Body of pancreas (tissue), 4 donors: ENCODE measurements around the gene SYT2. TPM values are rescaled to one million over a fixed set of nuclear protein-coding genes. Genes with fewer than 3 reads are reported as not detected.

ENCODE experiments used
- ATAC-seq: fragments of 150-250 bp; one replicate; pipeline ENCODE4 v1.9.1; 2016
- DNase-seq, 4 donors: peaks; one replicate each; pipeline ENCODE4 v3.0.0-alpha.2; 2019
- H3K27ac ChIP-seq, 4 donors: fragments of 200-600 bp; sonication (generic); 1 replicate in 3 of 4; 2 replicates in 1 of 4; pipeline versions ENCODE4 v1.5.1 to v1.6.1; 2016 to 2019; ENCODE audit warnings: mild to moderate bottlenecking in 1 of 4, mixed read lengths in 1 of 4, moderate library complexity in 1 of 4
- H3K27me3 ChIP-seq, 2 donors: fragments of 200-600 bp; sonication (generic); one replicate each; pipeline ENCODE4 v1.6.0; 2016; ENCODE audit warnings: mild to moderate bottlenecking in 1 of 2
- H3K36me3 ChIP-seq, 2 donors: fragments of 200-600 bp; sonication (generic); replicated peaks in 1 of 2; 2 replicates each; pipeline ENCODE4 v1.5.1; 2016; ENCODE audit warnings: low read depth in 2 of 2; ENCODE audit not compliant: insufficient read depth in 1 of 2
- H3K4me1 ChIP-seq: fragments of 200-600 bp; sonication (generic); one replicate; pipeline ENCODE4 v1.6.0; 2016
- H3K4me3 ChIP-seq, 2 donors: fragments of 200-600 bp; sonication (generic); 1 replicate in 1 of 2; 2 replicates in 1 of 2; pipeline ENCODE4 v1.5.1; 2016 to 2019
- H3K9me3 ChIP-seq, 3 donors: fragments of 200-600 bp; sonication (generic); 1 replicate in 2 of 3; 2 replicates in 1 of 3; pipeline ENCODE4 v1.5.1; 2016
- POLR2A ChIP-seq, 3 donors: fragments of 450-650 bp; IDR thresholded peaks; one replicate each; pipeline ENCODE4 v1.6.1; 2016; ENCODE audit warnings: antibody characterized with exemption in 3 of 3, mild to moderate bottlenecking in 2 of 3
- WGBS, 2 donors: methylation state at CpG; one replicate each; pipeline ENCODE4 v1.1.5; 2017; 5-methylcytosine and 5-hydroxymethylcytosine counted together
- intact Hi-C: fragments of 100-400 bp; cut with DNase I; formaldehyde crosslinking; loops from one replicate; pipeline ENCODE4 v1.15.1; 2023
- total RNA-seq, 2 donors: library from RNA; depleted of rRNA; stranded (reverse); fragments of >200 nt; gene quantifications; one replicate each; pipeline ENCODE4 v1.1.0, GENCODE V29; 2016
- TF ChIP-seq, protein P1 (sequence below), 7 experiments: fragments of 450-650 bp in 4 of 7; fragments of 200-600 bp in 3 of 7; sonication (generic) in 3 of 7; IDR thresholded peaks; one replicate each; pipeline ENCODE4 v1.5.1; 2016 to 2019; ENCODE audit warnings: antibody characterized with exemption in 7 of 7

The SYT2 gene
- total RNA-seq, 2 donors from 2014 or later = not detected

DNA sequence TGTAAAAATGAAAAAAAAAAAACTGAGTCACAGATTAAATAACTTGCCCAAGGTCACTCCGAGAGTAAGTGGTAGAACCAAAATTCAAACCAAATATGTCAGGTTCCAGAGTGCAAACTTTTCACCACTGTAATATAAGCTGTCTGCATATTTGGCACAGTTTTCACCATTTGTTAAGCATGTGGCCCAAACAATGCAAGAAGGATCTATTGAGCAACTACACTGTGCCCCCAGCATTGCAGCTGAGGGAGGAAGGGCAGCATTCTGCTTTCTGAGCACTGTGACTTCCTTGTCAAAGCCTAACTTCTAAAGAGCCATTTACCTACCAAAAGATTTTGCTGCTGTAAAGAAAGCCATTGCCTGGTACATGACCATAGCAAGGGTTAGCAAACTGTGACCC, 133.4 kb downstream of the SYT2 start:
- peak overlapping the region in 2 of 4 donors; percentile 35 to 36 for H3K27ac ChIP-seq
- peak in 3 of 4 donors; percentile 13 to 31 (median 22) for DNase-seq
- H3K9me3 ChIP-seq = no peaks in the 10 kb centered on the region
- H3K27me3 ChIP-seq = no peaks in the 10 kb centered on the region
- 45 to 66% methylated on average over 1 of the region's 1 CpG for WGBS, 2 donors
- ATAC-seq = peak; percentile 54
- TF ChIP-seq, protein P1, sequence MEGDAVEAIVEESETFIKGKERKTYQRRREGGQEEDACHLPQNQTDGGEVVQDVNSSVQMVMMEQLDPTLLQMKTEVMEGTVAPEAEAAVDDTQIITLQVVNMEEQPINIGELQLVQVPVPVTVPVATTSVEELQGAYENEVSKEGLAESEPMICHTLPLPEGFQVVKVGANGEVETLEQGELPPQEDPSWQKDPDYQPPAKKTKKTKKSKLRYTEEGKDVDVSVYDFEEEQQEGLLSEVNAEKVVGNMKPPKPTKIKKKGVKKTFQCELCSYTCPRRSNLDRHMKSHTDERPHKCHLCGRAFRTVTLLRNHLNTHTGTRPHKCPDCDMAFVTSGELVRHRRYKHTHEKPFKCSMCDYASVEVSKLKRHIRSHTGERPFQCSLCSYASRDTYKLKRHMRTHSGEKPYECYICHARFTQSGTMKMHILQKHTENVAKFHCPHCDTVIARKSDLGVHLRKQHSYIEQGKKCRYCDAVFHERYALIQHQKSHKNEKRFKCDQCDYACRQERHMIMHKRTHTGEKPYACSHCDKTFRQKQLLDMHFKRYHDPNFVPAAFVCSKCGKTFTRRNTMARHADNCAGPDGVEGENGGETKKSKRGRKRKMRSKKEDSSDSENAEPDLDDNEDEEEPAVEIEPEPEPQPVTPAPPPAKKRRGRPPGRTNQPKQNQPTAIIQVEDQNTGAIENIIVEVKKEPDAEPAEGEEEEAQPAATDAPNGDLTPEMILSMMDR (IDR thresholded peaks at IDR 0.05) = no peak
- TF ChIP-seq POLR2A (IDR thresholded peaks at IDR 0.05) = no peak
- H3K4me1 ChIP-seq = peaks cover 14% of the 10 kb centered on the region
- intact Hi-C loops = no loop called here
- H3K4me3 ChIP-seq = no peak overlapping the region
- H3K36me3 ChIP-seq = no peaks in the 10 kb centered on the region

- no peaks in the 10 kb centered on the region for H3K36me3 ChIP-seq
- ATAC-seq (no peak), DNase-seq (no peak)
- H3K4me1 ChIP-seq = peaks cover 14% of the 10 kb centered on the region
- H3K4me3 ChIP-seq = no peak overlapping the region
- no peaks in the 10 kb centered on the region for H3K27me3 ChIP-seq
- 87% methylated on average over 2 of the region's 2 CpGs for WGBS, 2 donors
- intact Hi-C loops = no loop called here
- peak overlapping the region in 3 of 4 donors; percentile 23 to 36 (median 35) for H3K27ac ChIP-seq
- no peaks in the 10 kb centered on the region for H3K9me3 ChIP-seq
- TF ChIP-seq, protein P1 (IDR thresholded peaks at IDR 0.05) = no peak
- TF ChIP-seq POLR2A (IDR thresholded peaks at IDR 0.05) = no peak
These were observed 134.2 kb downstream of the SYT2 start for GRCh38 chr1:202575918-202576653.

- 90 to 92% methylated on average over 1 of the region's 1 CpG for WGBS, 2 donors
- Histone ChIP-seq H3K27ac (no peak overlapping the region), H3K4me3 (no peak overlapping the region), H3K27me3 (no peaks in the 10 kb centered on the region), H3K9me3 (no peaks in the 10 kb centered on the region), H3K36me3 (no peaks in the 10 kb centered on the region), H3K4me1 (peaks cover 14% of the 10 kb centered on the region)
- TF ChIP-seq, protein P1 (IDR thresholded peaks at IDR 0.05) = no peak
- no peak for TF ChIP-seq POLR2A (IDR thresholded peaks at IDR 0.05)
- intact Hi-C loops = no loop called here
- DNase-seq (no peak), ATAC-seq (no peak)
These were observed 137.4 kb downstream of the SYT2 start for GRCh38 chr1:202572867-202573266.

GRCh38 chr1:202571719-202572339, 138.4 kb downstream of the SYT2 start:
- H3K36me3 ChIP-seq = no peaks in the 10 kb centered on the region
- DNase-seq = peak in 2 of 4 donors; percentile 28 to 36
- no peak for ATAC-seq
- H3K4me1 ChIP-seq = peaks cover 6% of the 10 kb centered on the region
- TF ChIP-seq POLR2A (IDR thresholded peaks at IDR 0.05) = no peak
- TF ChIP-seq, protein P1 (IDR thresholded peaks at IDR 0.05) = peak; percentile 53 to 82 (median 63)
- 61 to 65% methylated on average over 3 of the region's 3 CpGs for WGBS, 2 donors
- H3K27me3 ChIP-seq = no peaks in the 10 kb centered on the region
- no peak overlapping the region for H3K27ac ChIP-seq
- intact Hi-C loops = no loop called here
- H3K9me3 ChIP-seq = no peaks in the 10 kb centered on the region
- no peak overlapping the region for H3K4me3 ChIP-seq
